Heart left ventricle (tissue), 13 donors: ENCODE measurements around the gene LCN10.
"Not testable (repeated sequence)": the region's sequence is repeated elsewhere in the genome, so short reads cannot be mapped to it uniquely, and the experiment has no call there.

Experiments
- CTCF ChIP-seq, 12 donors: fragments of 200-600 bp; sonication (generic) in 4 of 12; IDR thresholded peaks; one replicate each; pipeline versions ENCODE4 v1.5.0 to v1.8.0; 2018 to 2022; ENCODE audit warnings: antibody characterized with exemption in 12 of 12, mild to moderate bottlenecking in 5 of 12
- POLR2A ChIP-seq, 2 donors: fragments of 450-650 bp; IDR thresholded peaks; one replicate each; pipeline ENCODE4 v1.6.1; 2017; ENCODE audit warnings: antibody characterized with exemption in 2 of 2, mild to moderate bottlenecking in 2 of 2, moderate library complexity in 2 of 2
- donor health status: ischemic (EF 13 %, LVEDD 7.1; RV severe dilation, severe dysfunction).
- donor health status: DM: no; HTN: yes; CAD: no.
- donor health status: DM: no; HTN: no; CAD: no.
- donor health status: ischemic (EF 25% LVEDD 6.9; RV normal size, moderate dysfunction).
- donor health status: ischemic (EF 25% LVEDD 5.7; RV mildly dilated, moderate dysfunction).
- donor health status: ischemic (EF 35%, LVEDD 5.7; RV mildly dilated, moderate dysfunction).
- donor health status: nonischemic (EF 11% LVEDD 7.7; RV severe dilation, severe dysfunction).
- donor health status: DM: yes; HTN: yes; CAD: no.
- donor health status: PGD.
- donor health status: ischemic (EF 29% LVEDD 5.4; RV normal size, mild dysfunction).
- donor health status: nonischemic (EF 23%, LVEDD 6.1; RV moderate dilation, normal function).

- TF ChIP-seq CTCF, POLR2A (IDR thresholded peaks at IDR 0.05): not testable (repeated sequence)
Observed at GRCh38 chr9:136765745-136766409, 23.1 kb upstream of the LCN10 start.
